ENCODE measurements around the gene SNUPN.

DNA sequence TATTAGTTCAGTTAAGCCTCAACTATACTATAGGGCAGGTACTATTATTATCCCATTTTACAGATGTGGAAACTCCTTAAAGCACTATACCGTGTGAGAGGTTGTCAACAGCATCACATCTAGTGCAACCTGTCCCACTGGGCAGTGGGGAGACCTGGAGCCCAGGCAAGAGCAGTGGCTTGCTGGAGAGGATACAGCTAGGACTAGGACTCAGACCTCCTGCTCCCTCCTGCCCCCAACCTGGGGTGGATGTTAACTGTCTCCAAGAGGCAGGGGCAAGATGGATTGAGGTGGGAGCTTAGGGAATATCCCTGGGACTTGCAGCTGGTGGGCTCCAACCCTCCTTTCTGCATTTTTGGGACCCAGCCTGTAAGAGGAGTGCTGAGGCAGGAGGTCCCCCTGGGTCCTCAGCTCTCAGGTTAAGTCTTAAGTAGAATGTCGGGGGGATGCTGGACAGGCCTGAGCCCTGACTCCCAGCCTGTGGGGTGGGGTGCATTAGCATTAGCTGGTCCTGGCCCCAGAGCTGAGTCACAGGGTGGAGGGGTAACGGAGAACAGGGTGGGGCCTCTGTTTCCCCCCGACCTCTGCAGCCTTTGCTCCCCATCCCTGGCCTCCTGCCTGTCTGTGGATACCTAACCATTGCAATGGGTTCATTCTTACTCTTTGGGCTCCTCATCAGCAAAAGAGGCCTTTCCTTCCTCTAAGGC lies 28.8 kb upstream of the SNUPN start:
- TF ChIP-seq EZH2 (IDR thresholded peaks at IDR 0.05; ENCODE audit: borderline replicate concordance) (no peak), CTCF (IDR thresholded peaks at IDR 0.05; ENCODE audit: poor library complexity) (no peak), EZH2phosphoT487 (IDR thresholded peaks at IDR 0.05; ENCODE audit: low read depth, severe bottlenecking, unreplicated experiment) (no peak)

Data from hepatocyte (in vitro differentiated cells).